Loucy (cell line): ENCODE results near the gene ZMIZ2.
"Not testable (repeated sequence)": the region's sequence is repeated elsewhere in the genome, so short reads cannot be mapped to it uniquely, and the experiment has no call there.

Experiments
- H2AFZ ChIP-seq: fragments of 200-600 bp; sonication (generic); 2 replicates; pipeline ENCODE4 v1.6.0; 2016; ENCODE audit warnings: antibody characterized with exemption, mild to moderate bottlenecking, low read length, moderate library complexity
- H3F3A ChIP-seq: fragments of 200-600 bp; 2 replicates; pipeline ENCODE4 v1.6.0; 2016; ENCODE audit warnings: antibody characterized with exemption, low read depth, mild to moderate bottlenecking
- H3K27me3 ChIP-seq: fragments of 200-600 bp; sonication (generic); 2 replicates; pipeline ENCODE4 v1.6.1; 2014; ENCODE audit warnings: low read length, mild to moderate bottlenecking; ENCODE audit not compliant: insufficient read depth, poor library complexity, severe bottlenecking
- H3K36me3 ChIP-seq: fragments of 200-600 bp; sonication (generic); 2 replicates; pipeline ENCODE4 v1.6.1; 2016; ENCODE audit warnings: low read length; ENCODE audit not compliant: insufficient read depth
- H3K4me1 ChIP-seq: fragments of 200-600 bp; sonication (generic); 2 replicates; pipeline ENCODE4 v1.5.1; 2014; ENCODE audit warnings: low read length, mild to moderate bottlenecking; ENCODE audit not compliant: insufficient read depth, poor library complexity, severe bottlenecking
- H3K4me2 ChIP-seq: fragments of 200-600 bp; sonication (generic); 2 replicates; pipeline ENCODE4 v1.6.0; 2014; ENCODE audit warnings: antibody characterized with exemption, low read length, low read depth, mild to moderate bottlenecking; ENCODE audit not compliant: poor library complexity, severe bottlenecking
- H3K4me3 ChIP-seq: fragments of 200-600 bp; sonication (generic); 2 replicates; pipeline ENCODE4 v1.5.1; 2014; ENCODE audit warnings: low read length, mild to moderate bottlenecking, mixed read lengths; ENCODE audit not compliant: poor library complexity, severe bottlenecking
- H3K79me2 ChIP-seq: fragments of 200-600 bp; sonication (generic); 2 replicates; pipeline ENCODE4 v1.6.1; 2014; ENCODE audit warnings: low read length; ENCODE audit not compliant: insufficient read depth
- H3K9ac ChIP-seq: fragments of 200-600 bp; sonication (generic); 2 replicates; pipeline ENCODE4 v1.6.0; 2014; ENCODE audit warnings: mild to moderate bottlenecking, low read depth, low read length, moderate library complexity; ENCODE audit not compliant: poor library complexity, severe bottlenecking
- H3K9me2 ChIP-seq: fragments of 200-600 bp; sonication (generic); replicated peaks from 2 replicates; pipeline ENCODE4 v1.6.1; 2016; ENCODE audit warnings: low read depth, low read length, mixed read lengths
- H3K9me3 ChIP-seq: fragments of 200-600 bp; sonication (generic); 2 replicates; pipeline ENCODE4 v1.6.1; 2014; ENCODE audit warnings: mild to moderate bottlenecking, antibody characterized with exemption, low read length, low read depth; ENCODE audit not compliant: insufficient read depth
- H4K20me1 ChIP-seq: fragments of 200-600 bp; sonication (generic); 2 replicates; pipeline ENCODE4 v1.6.0; 2014; ENCODE audit warnings: antibody characterized with exemption, low read length, mild to moderate bottlenecking; ENCODE audit not compliant: insufficient read depth, poor library complexity, severe bottlenecking
- EZH2phosphoT487 ChIP-seq: fragments of 200-600 bp; IDR thresholded peaks from 2 replicates; pipeline ENCODE4 v1.6.1; 2018; ENCODE audit warnings: antibody characterized with exemption, mild to moderate bottlenecking, moderate library complexity, borderline replicate concordance
- TF ChIP-seq, protein P1 (sequence below): fragments of 200-600 bp; sonication (generic); conservative IDR thresholded peaks from 2 replicates; pipeline ENCODE4 v1.5.1; 2014; ENCODE audit warnings: mild to moderate bottlenecking, antibody characterized with exemption, low read length

The ZMIZ2 gene

GRCh38 chr7:44729949-44730590, 18.6 kb upstream of the ZMIZ2 start:
- no peaks in the 10 kb centered on the region for H3K79me2 ChIP-seq
- no peaks in the 10 kb centered on the region for H3F3A ChIP-seq
- H3K36me3 ChIP-seq: no peaks in the 10 kb centered on the region
- no peak overlapping the region for H3K9ac ChIP-seq
- TF ChIP-seq, protein P1, sequence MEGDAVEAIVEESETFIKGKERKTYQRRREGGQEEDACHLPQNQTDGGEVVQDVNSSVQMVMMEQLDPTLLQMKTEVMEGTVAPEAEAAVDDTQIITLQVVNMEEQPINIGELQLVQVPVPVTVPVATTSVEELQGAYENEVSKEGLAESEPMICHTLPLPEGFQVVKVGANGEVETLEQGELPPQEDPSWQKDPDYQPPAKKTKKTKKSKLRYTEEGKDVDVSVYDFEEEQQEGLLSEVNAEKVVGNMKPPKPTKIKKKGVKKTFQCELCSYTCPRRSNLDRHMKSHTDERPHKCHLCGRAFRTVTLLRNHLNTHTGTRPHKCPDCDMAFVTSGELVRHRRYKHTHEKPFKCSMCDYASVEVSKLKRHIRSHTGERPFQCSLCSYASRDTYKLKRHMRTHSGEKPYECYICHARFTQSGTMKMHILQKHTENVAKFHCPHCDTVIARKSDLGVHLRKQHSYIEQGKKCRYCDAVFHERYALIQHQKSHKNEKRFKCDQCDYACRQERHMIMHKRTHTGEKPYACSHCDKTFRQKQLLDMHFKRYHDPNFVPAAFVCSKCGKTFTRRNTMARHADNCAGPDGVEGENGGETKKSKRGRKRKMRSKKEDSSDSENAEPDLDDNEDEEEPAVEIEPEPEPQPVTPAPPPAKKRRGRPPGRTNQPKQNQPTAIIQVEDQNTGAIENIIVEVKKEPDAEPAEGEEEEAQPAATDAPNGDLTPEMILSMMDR: no peak
- no peak for TF ChIP-seq EZH2phosphoT487
- peak overlapping the region; percentile 33; the same call in 1 of the 2 replicates for H2AFZ ChIP-seq
- no peaks in the 10 kb centered on the region for H3K9me2 ChIP-seq
- no peaks in the 10 kb centered on the region for H3K27me3 ChIP-seq
- H3K4me1 ChIP-seq: peaks cover 10% of the 10 kb centered on the region
- H3K9me3 ChIP-seq: no peaks in the 10 kb centered on the region
- H4K20me1 ChIP-seq: no peaks in the 10 kb centered on the region
- H3K4me3 ChIP-seq: no peak overlapping the region
- H3K4me2 ChIP-seq: peak overlapping the region; percentile 26

DNA sequence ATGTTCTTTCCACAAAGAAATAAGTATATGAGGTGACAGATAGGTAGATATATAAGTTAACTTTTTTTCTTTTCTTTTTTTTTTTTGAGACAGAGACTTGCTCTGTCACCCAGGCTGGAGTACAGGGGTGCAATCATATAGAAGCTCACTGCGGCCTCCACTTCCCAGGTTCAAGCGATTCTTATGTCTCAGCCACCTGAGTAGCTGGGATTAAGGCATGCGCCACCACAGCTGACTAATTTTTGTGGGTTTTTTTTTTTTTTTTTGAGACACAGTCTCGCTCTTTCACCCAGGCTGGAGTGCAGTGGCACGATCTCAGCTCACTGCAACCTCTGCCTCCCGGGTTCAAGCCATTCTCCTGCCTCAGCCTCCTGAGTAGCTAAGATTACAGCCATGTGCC, 15.7 kb upstream of the ZMIZ2 start:
- H3K79me2 ChIP-seq, H3K9me2 ChIP-seq, H3F3A ChIP-seq, H3K4me3 ChIP-seq, H3K9ac ChIP-seq, H3K4me1 ChIP-seq, H3K4me2 ChIP-seq, H2AFZ ChIP-seq, H3K27me3 ChIP-seq, H3K9me3 ChIP-seq, H3K36me3 ChIP-seq, H4K20me1 ChIP-seq: not testable (repeated sequence)

GRCh38 chr7:44733708-44734481, 14.8 kb upstream of the ZMIZ2 start:
- Histone ChIP-seq H3K4me2 (no peak overlapping the region), H3K79me2 (no peaks in the 10 kb centered on the region)
- TF ChIP-seq, protein P1: no peak
- no peak for TF ChIP-seq EZH2phosphoT487

More at GRCh38 chr7:44733708-44734481, 14.8 kb upstream of the ZMIZ2 start:
- no peaks in the 10 kb centered on the region for H4K20me1 ChIP-seq
- no peak overlapping the region for H2AFZ ChIP-seq
- H3K9me2 ChIP-seq: no peaks in the 10 kb centered on the region
- no peak overlapping the region for H3K4me3 ChIP-seq
- H3K36me3 ChIP-seq: no peaks in the 10 kb centered on the region
- no peaks in the 10 kb centered on the region for H3K9me3 ChIP-seq
- peaks cover 6% of the 10 kb centered on the region for H3K4me1 ChIP-seq
- no peak overlapping the region for H3K9ac ChIP-seq
- H3F3A ChIP-seq: no peaks in the 10 kb centered on the region
- no peaks in the 10 kb centered on the region for H3K27me3 ChIP-seq
